Epithelial cell of proximal tubule (primary cell): ENCODE measurements around the gene SLC25A11. TPM values are rescaled to one million over a fixed set of nuclear protein-coding genes. Genes with fewer than 3 reads are reported as not detected.
A peak's percentile ranks its signal among the peaks of the same experiment; 100 is the strongest.

Experiments used
- DNase-seq: peaks from one replicate; pipeline ENCODE4 v3.0.0-alpha.2; 2011; ENCODE audit warnings: low read depth
- H3K4me3 ChIP-seq: 2 replicates; pipeline ENCODE4 v1.5.1; 2011; ENCODE audit warnings: low read depth, mild to moderate bottlenecking, low read length
- total RNA-seq: library from RNA; depleted of rRNA; stranded (reverse); fragments of >200 nt; gene quantifications from 2 replicates; pipeline ENCODE4 v1.2.3, GENCODE V29; 2015
- TF ChIP-seq, protein P1 (sequence below): conservative IDR thresholded peaks from 2 replicates; pipeline ENCODE4 v1.5.1; 2012; ENCODE audit warnings: low read depth, mild to moderate bottlenecking, low read length

Gene SLC25A11
- total RNA-seq, 1 donor from 2014 or later, result 45.5 TPM

- no peak for DNase-seq
- TF ChIP-seq, protein P1, sequence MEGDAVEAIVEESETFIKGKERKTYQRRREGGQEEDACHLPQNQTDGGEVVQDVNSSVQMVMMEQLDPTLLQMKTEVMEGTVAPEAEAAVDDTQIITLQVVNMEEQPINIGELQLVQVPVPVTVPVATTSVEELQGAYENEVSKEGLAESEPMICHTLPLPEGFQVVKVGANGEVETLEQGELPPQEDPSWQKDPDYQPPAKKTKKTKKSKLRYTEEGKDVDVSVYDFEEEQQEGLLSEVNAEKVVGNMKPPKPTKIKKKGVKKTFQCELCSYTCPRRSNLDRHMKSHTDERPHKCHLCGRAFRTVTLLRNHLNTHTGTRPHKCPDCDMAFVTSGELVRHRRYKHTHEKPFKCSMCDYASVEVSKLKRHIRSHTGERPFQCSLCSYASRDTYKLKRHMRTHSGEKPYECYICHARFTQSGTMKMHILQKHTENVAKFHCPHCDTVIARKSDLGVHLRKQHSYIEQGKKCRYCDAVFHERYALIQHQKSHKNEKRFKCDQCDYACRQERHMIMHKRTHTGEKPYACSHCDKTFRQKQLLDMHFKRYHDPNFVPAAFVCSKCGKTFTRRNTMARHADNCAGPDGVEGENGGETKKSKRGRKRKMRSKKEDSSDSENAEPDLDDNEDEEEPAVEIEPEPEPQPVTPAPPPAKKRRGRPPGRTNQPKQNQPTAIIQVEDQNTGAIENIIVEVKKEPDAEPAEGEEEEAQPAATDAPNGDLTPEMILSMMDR, result no peak
- no peak overlapping the region for H3K4me3 ChIP-seq
Observed at GRCh38 chr17:4902540-4902939, 37.3 kb downstream of the SLC25A11 start.

- no peak overlapping the region for H3K4me3 ChIP-seq
- DNase-seq, result no peak
- TF ChIP-seq, protein P1, result no peak
Observed at GRCh38 chr17:4901648-4902344, 38.0 kb downstream of the SLC25A11 start.

GRCh38 chr17:4901108-4901647, 38.7 kb downstream of the SLC25A11 start:
- no peak overlapping the region for H3K4me3 ChIP-seq
- no peak for DNase-seq
- TF ChIP-seq, protein P1, result no peak

- H3K4me3 ChIP-seq, result no peak overlapping the region
- TF ChIP-seq, protein P1, result no peak
- DNase-seq, result no peak
Observed at GRCh38 chr17:4900231-4901107, 39.4 kb downstream of the SLC25A11 start.

DNA sequence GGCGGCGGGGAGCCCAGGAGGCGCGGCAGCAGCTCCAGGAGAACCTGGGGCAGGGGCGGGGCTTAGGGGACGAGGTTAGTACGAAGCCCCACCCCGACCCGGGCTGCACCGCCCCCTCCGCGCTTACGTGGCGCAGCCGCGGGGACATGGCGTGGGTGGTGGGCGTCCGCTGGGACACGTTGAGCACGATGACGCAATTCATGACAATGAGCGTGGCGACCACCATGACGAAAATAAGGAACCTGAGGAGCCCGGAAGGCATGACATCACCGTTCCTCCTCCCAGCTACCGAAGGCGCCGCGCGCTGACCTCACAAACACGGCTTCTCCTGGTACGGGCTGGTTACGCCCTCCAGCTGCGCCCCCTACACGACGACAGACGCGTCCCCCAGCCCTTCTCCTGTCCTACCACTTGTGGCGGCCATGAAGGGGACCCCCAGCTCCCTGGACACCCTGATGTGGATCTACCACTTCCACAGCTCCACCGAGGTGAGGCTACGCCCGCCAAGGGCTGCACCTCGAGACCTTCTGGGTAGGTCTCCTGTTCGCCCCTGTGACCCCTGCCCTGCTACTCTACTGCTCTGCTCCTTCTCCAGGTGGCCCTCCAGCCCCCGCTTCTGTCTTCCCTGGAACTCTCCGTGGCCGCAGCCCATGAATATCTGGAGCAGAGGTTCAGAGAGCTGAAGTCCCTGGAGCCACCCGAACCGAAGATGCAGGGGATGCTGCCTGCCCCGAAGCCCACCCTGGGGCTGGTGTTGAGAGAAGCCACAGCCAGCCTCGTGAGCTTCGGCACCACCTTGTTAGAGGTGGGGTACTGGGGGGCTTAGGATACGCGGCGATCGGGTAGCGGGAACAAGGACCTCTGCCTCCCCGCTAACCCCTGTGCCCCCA, 40.3 kb downstream of the SLC25A11 start, which contains the start of gene C17orf107:
C17orf107 (plus strand) TSS at position 196 of the 890 bp plus-strand sequence; CDS start at position 423, 227 bp downstream.
- DNase-seq, result no peak
- TF ChIP-seq, protein P1, result no peak
- peak within 1 kb of the TSS; percentile 50 for H3K4me3 ChIP-seq

DNA sequence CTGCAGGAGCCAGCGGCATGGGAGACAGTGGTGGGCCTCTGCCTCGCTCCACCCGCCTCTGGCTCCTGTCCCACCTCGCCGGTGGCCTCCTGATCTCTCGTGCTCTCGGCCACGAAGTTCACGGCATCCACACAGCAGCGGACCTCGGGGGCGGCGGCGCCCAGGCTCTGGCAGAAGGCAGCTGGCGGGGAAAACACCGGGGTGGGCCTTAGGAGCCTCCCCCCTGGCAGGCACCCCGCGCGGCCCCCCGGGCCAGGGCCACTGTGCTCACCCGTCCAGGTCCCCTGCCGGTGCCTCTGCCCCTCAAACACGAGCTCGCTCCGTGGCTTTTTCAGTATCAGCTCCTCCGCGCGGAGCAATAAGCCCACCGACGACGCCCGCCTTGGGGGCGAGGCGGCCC, 40.9 kb downstream of the SLC25A11 start:
- TF ChIP-seq, protein P1, result no peak
- peak overlapping the region; percentile 50 for H3K4me3 ChIP-seq
- DNase-seq, result no peak
